Activated CD4-positive, alpha-beta memory T cell treated with anti-CD3 and anti-CD28 coated beads for 36 hours (primary cell): Measurements from ENCODE around the gene ADCY5. TPM values are rescaled to one million over a fixed set of nuclear protein-coding genes. Genes with fewer than 3 reads are reported as not detected.
A peak's percentile ranks its signal among the peaks of the same experiment; 100 is the strongest.
"Not testable (repeated sequence)": the region's sequence is repeated elsewhere in the genome, so short reads cannot be mapped to it uniquely, and the experiment has no call there.

Source experiments
- CTCF ChIA-PET: fragments of 350-600 bp; sonication (Branson Sonifier 250); formaldehyde crosslinking; loops from one replicate; lab custom pipeline; 2021; ENCODE audit warnings: antibody characterized with exemption, inconsistent platforms; lab: Charles Lee
- POLR2A ChIA-PET: fragments of 350-600 bp; sonication (Branson Sonifier 250); formaldehyde crosslinking; loops from one replicate; lab custom pipeline; 2021; ENCODE audit warnings: antibody characterized with exemption; lab: Charles Lee
- DNase-seq: peaks from one replicate; pipeline ENCODE4 v3.0.0-alpha.2; 2020
- H3K27ac Mint-ChIP-seq: one replicate; pipeline ENCODE4 v1.8.0; 2021; ENCODE audit warnings: mixed read lengths
- H3K27me3 Mint-ChIP-seq: one replicate; pipeline ENCODE4 v1.8.0; 2021; ENCODE audit warnings: mixed read lengths
- H3K36me3 Mint-ChIP-seq: one replicate; pipeline ENCODE4 v1.8.0; 2021; ENCODE audit warnings: mixed read lengths
- H3K4me1 Mint-ChIP-seq: one replicate; pipeline ENCODE4 v1.8.0; 2021; ENCODE audit warnings: low read depth, mixed read lengths
- H3K4me3 Mint-ChIP-seq: one replicate; pipeline ENCODE4 v1.8.0; 2021; ENCODE audit warnings: mild to moderate bottlenecking, mixed read lengths
- H3K9me3 Mint-ChIP-seq: one replicate; pipeline ENCODE4 v1.8.0; 2021; ENCODE audit warnings: mixed read lengths
- intact Hi-C: fragments of 100-400 bp; cut with micrococcal nuclease; formaldehyde crosslinking; loops from one replicate; pipeline ENCODE4 v1.15.1; 2023
- total RNA-seq, 2 experiments: library from RNA; stranded (reverse); gene quantifications; one replicate each; pipeline ENCODE4 v1.2.3, GENCODE V29; 2021

Gene ADCY5
- not detected for total RNA-seq

- H3K36me3 Mint-ChIP-seq, result no peaks in the 10 kb centered on the region
- no peaks in the 10 kb centered on the region for H3K9me3 Mint-ChIP-seq
- H3K27ac Mint-ChIP-seq, result no peak within 1 kb of the TSS
- intact Hi-C loops, result loop anchor here (2.0 to 5.0 kb wide), 2 partner anchors 34 to 110 kb away; no protein-coding TSS in a partner anchor
- H3K27me3 Mint-ChIP-seq, result peaks cover 48% of the 10 kb centered on the region
- H3K4me3 Mint-ChIP-seq, result peak within 1 kb of the TSS; percentile 29
- peaks cover 2% of the 10 kb centered on the region for H3K4me1 Mint-ChIP-seq
- POLR2A ChIA-PET, result no interaction called here
- CTCF ChIA-PET, result interaction anchor here (1.0 to 2.0 kb wide), 5 partner anchors 41 to 111 kb away, joined by 3 to 13 read pairs (median 4); no protein-coding TSS in a partner anchor
- DNase-seq, result peak; percentile 10
Observed at GRCh38 chr3:123448536-123449101, at the start of gene ADCY5. ADCY5 (minus strand) TSS chr3:123449090; CDS start chr3:123448545, 545 bp downstream.

GRCh38 chr3:123493912-123494311, 45.0 kb upstream of the ADCY5 start:
- Mint-ChIP-seq H3K4me3 (no peak overlapping the region), H3K9me3 (no peaks in the 10 kb centered on the region), H3K27ac (no peak overlapping the region), H3K4me1 (no peaks in the 10 kb centered on the region), H3K27me3 (no peaks in the 10 kb centered on the region), H3K36me3 (peaks cover 8% of the 10 kb centered on the region)
- intact Hi-C loops, result no loop called here
- no peak for DNase-seq
- CTCF ChIA-PET, result interaction anchor here (0.6 to 1.4 kb wide), 2 partner anchors 65 to 287 kb away, joined by 3 to 6 read pairs; no protein-coding TSS in a partner anchor
- POLR2A ChIA-PET, result no interaction called here

- no peak for DNase-seq
- ChIA-PET POLR2A (no interaction called here), CTCF (no interaction called here)
- no peak overlapping the region for H3K27ac Mint-ChIP-seq
- H3K36me3 Mint-ChIP-seq, result peaks cover 6% of the 10 kb centered on the region
- H3K4me3 Mint-ChIP-seq, result no peak overlapping the region
- no peaks in the 10 kb centered on the region for H3K9me3 Mint-ChIP-seq
- intact Hi-C loops, result no loop called here
- no peaks in the 10 kb centered on the region for H3K27me3 Mint-ChIP-seq
- H3K4me1 Mint-ChIP-seq, result no peaks in the 10 kb centered on the region
Observed at GRCh38 chr3:123491966-123492587, 43.2 kb upstream of the ADCY5 start.

GRCh38 chr3:123489400-123490004, 40.6 kb upstream of the ADCY5 start:
- POLR2A ChIA-PET, result no interaction called here

GRCh38 chr3:123488645-123489347, 39.9 kb upstream of the ADCY5 start:
- Mint-ChIP-seq H3K4me3 (no peak overlapping the region), H3K36me3 (peaks cover 2% of the 10 kb centered on the region), H3K27ac (no peak overlapping the region), H3K4me1 (no peaks in the 10 kb centered on the region), H3K9me3 (no peaks in the 10 kb centered on the region), H3K27me3 (no peaks in the 10 kb centered on the region)
- POLR2A ChIA-PET, result no interaction called here
- intact Hi-C loops, result loop anchor here (1.0 kb wide), 1 partner anchor 159 kb away; no protein-coding TSS in a partner anchor
- CTCF ChIA-PET, result interaction anchor here (0.6 to 3.0 kb wide), 14 partner anchors 17 to 167 kb away, joined by 3 to 24 read pairs (median 4); partner anchors contain the start of gene ADCY5
- DNase-seq, result no peak

More at GRCh38 chr3:123489400-123490004, 40.6 kb upstream of the ADCY5 start:
- Mint-ChIP-seq H3K4me1 (no peaks in the 10 kb centered on the region), H3K27me3 (no peaks in the 10 kb centered on the region), H3K4me3 (no peak overlapping the region), H3K27ac (no peak overlapping the region), H3K36me3 (peaks cover 2% of the 10 kb centered on the region), H3K9me3 (no peaks in the 10 kb centered on the region)
- DNase-seq, result peak; percentile 63
- CTCF ChIA-PET, result interaction anchor here (0.6 to 3.0 kb wide), 14 partner anchors 18 to 167 kb away, joined by 3 to 24 read pairs (median 4); partner anchors contain the start of gene ADCY5
- intact Hi-C loops, result loop anchor here (1.0 kb wide), 1 partner anchor 160 kb away; no protein-coding TSS in a partner anchor

- CTCF ChIA-PET, DNase-seq, H3K9me3 Mint-ChIP-seq, H3K4me3 Mint-ChIP-seq, H3K36me3 Mint-ChIP-seq, H3K4me1 Mint-ChIP-seq, H3K27me3 Mint-ChIP-seq, intact Hi-C loops, H3K27ac Mint-ChIP-seq, POLR2A ChIA-PET: not testable (repeated sequence)
Observed at GRCh38 chr3:123487063-123487462, 38.2 kb upstream of the ADCY5 start.

GRCh38 chr3:123486460-123486859, 37.6 kb upstream of the ADCY5 start:
- Mint-ChIP-seq H3K4me3 (no peak overlapping the region), H3K27me3 (no peaks in the 10 kb centered on the region), H3K27ac (no peak overlapping the region), H3K9me3 (no peaks in the 10 kb centered on the region), H3K36me3 (no peaks in the 10 kb centered on the region), H3K4me1 (no peaks in the 10 kb centered on the region)
- DNase-seq, result no peak
- intact Hi-C loops, result no loop called here
- POLR2A ChIA-PET, result no interaction called here
- CTCF ChIA-PET, result no interaction called here

GRCh38 chr3:123485551-123485950, 36.7 kb upstream of the ADCY5 start:
- H3K9me3 Mint-ChIP-seq, result no peaks in the 10 kb centered on the region
- H3K36me3 Mint-ChIP-seq, result no peaks in the 10 kb centered on the region
- ChIA-PET CTCF (no interaction called here), POLR2A (no interaction called here)
- peaks cover 4% of the 10 kb centered on the region for H3K27me3 Mint-ChIP-seq
- no peak overlapping the region for H3K27ac Mint-ChIP-seq
- H3K4me1 Mint-ChIP-seq, result no peaks in the 10 kb centered on the region
- DNase-seq, result no peak
- intact Hi-C loops, result no loop called here
- H3K4me3 Mint-ChIP-seq, result no peak overlapping the region

- no peak overlapping the region for H3K27ac Mint-ChIP-seq
- intact Hi-C loops, result loop anchor here (5.0 kb wide), 1 partner anchor 36 kb away; the partner anchor contains the start of gene ADCY5
- H3K4me3 Mint-ChIP-seq, result no peak overlapping the region
- CTCF ChIA-PET, result interaction anchor here (1.1 kb wide), 1 partner anchor 76 kb away, joined by 4 read pairs; no protein-coding TSS in a partner anchor
- POLR2A ChIA-PET, result no interaction called here
- H3K9me3 Mint-ChIP-seq, result no peaks in the 10 kb centered on the region
- DNase-seq, result no peak
- peaks cover 5% of the 10 kb centered on the region for H3K27me3 Mint-ChIP-seq
- H3K4me1 Mint-ChIP-seq, result no peaks in the 10 kb centered on the region
- no peaks in the 10 kb centered on the region for H3K36me3 Mint-ChIP-seq
Observed at GRCh38 chr3:123483146-123483545, 34.3 kb upstream of the ADCY5 start.

GRCh38 chr3:123481722-123482457, 33.0 kb upstream of the ADCY5 start:
- CTCF ChIA-PET, result no interaction called here
- Mint-ChIP-seq H3K9me3 (no peaks in the 10 kb centered on the region), H3K4me1 (no peaks in the 10 kb centered on the region)

GRCh38 chr3:123481071-123481470, 32.2 kb upstream of the ADCY5 start:
- intact Hi-C loops, result loop anchor here (5.0 kb wide), 1 partner anchor 34 kb away; the partner anchor contains the start of gene ADCY5
- Mint-ChIP-seq H3K9me3 (no peaks in the 10 kb centered on the region), H3K4me1 (no peaks in the 10 kb centered on the region), H3K27ac (no peak overlapping the region), H3K4me3 (no peak overlapping the region), H3K36me3 (no peaks in the 10 kb centered on the region), H3K27me3 (peaks cover 7% of the 10 kb centered on the region)
- DNase-seq, result no peak
- ChIA-PET CTCF (no interaction called here), POLR2A (no interaction called here)

More at GRCh38 chr3:123481722-123482457, 33.0 kb upstream of the ADCY5 start:
- no peak overlapping the region for H3K4me3 Mint-ChIP-seq
- no peaks in the 10 kb centered on the region for H3K36me3 Mint-ChIP-seq
- peaks cover 7% of the 10 kb centered on the region for H3K27me3 Mint-ChIP-seq
- POLR2A ChIA-PET, result no interaction called here
- no peak for DNase-seq
- no peak overlapping the region for H3K27ac Mint-ChIP-seq
- intact Hi-C loops, result loop anchor here (5.0 kb wide), 1 partner anchor 35 kb away; the partner anchor contains the start of gene ADCY5
